Muscle of leg (tissue), 11 donors: Measurements from ENCODE around the gene CHN1. TPM values are rescaled to one million over a fixed set of nuclear protein-coding genes. Genes with fewer than 3 reads are reported as not detected.

Experiments
- DNase-seq: peaks from one replicate; pipeline ENCODE4 v3.0.0; 2013
- H3K27ac ChIP-seq: one replicate; pipeline ENCODE4 v1.5.1; 2013; ENCODE audit warnings: mild to moderate bottlenecking, low read length, control low read depth
- H3K27me3 ChIP-seq: one replicate; pipeline ENCODE4 v1.6.1; 2013; ENCODE audit warnings: low read length; ENCODE audit not compliant: control insufficient read depth, insufficient read depth
- H3K36me3 ChIP-seq: one replicate; pipeline ENCODE4 v1.6.1; 2013; ENCODE audit warnings: low read length; ENCODE audit not compliant: control insufficient read depth, insufficient read depth
- H3K4me1 ChIP-seq: one replicate; pipeline ENCODE4 v1.6.1; 2013; ENCODE audit warnings: low read length; ENCODE audit not compliant: control insufficient read depth, insufficient read depth
- H3K4me3 ChIP-seq: one replicate; pipeline ENCODE4 v1.5.1; 2013; ENCODE audit warnings: low read length, control low read depth
- H3K9me3 ChIP-seq: replicated peaks from 2 replicates; pipeline ENCODE4 v1.6.1; 2013; ENCODE audit warnings: low read depth, low read length; ENCODE audit not compliant: control insufficient read depth
- WGBS: methylation state at CpG from one replicate; pipeline ENCODE4 v1.1.5; 2013; ENCODE audit warnings: missing lambda C conversion rate; ENCODE audit not compliant: insufficient coverage; 5-methylcytosine and 5-hydroxymethylcytosine counted together
- polyA plus RNA-seq, 8 donors: library from polyadenylated mRNA; unstranded; fragments of 120-200 nt; gene quantifications; one replicate each; pipeline versions ENCODE4 v1.2.1 to v1.2.3, GENCODE V29; 2013; ENCODE audit warnings: inconsistent platforms in 1 of 8, low replicate concordance in 1 of 8; ENCODE audit not compliant: insufficient read length in 8 of 8, insufficient read depth in 1 of 8
- total RNA-seq: library from RNA; stranded (reverse); fragments of 120-200 nt; gene quantifications from one replicate; pipeline ENCODE4 v1.2.4, GENCODE V29; 2013

The CHN1 gene
- total and polyA plus RNA-seq, 9 donors, result 10.9 to 19.5 (median 12.2) TPM

- no peaks in the 10 kb centered on the region for H3K27me3 ChIP-seq
- H3K36me3 ChIP-seq, result no peaks in the 10 kb centered on the region
- H3K4me3 ChIP-seq, result no peak overlapping the region
- no peak overlapping the region for H3K27ac ChIP-seq
- H3K9me3 ChIP-seq, result no peaks in the 10 kb centered on the region
- H3K4me1 ChIP-seq, result peaks cover 26% of the 10 kb centered on the region
- 88% methylated on average over 5 of the region's 11 CpGs for WGBS
- no peak for DNase-seq
Measured at GRCh38 chr2:174781996-174782395, 223.2 kb downstream of the CHN1 start.

- H3K36me3 ChIP-seq, result no peaks in the 10 kb centered on the region
- H3K9me3 ChIP-seq, result no peaks in the 10 kb centered on the region
- no peak overlapping the region for H3K27ac ChIP-seq
- no peak overlapping the region for H3K4me3 ChIP-seq
- no peaks in the 10 kb centered on the region for H3K27me3 ChIP-seq
- WGBS, result 95% methylated on average over 6 of the region's 9 CpGs
- DNase-seq, result no peak
- H3K4me1 ChIP-seq, result peaks cover 26% of the 10 kb centered on the region
Measured at GRCh38 chr2:174781298-174781697, 223.9 kb downstream of the CHN1 start.

GRCh38 chr2:174780856-174781255, 224.3 kb downstream of the CHN1 start:
- Histone ChIP-seq H3K9me3 (no peaks in the 10 kb centered on the region), H3K4me3 (no peak overlapping the region), H3K4me1 (peaks cover 24% of the 10 kb centered on the region), H3K27me3 (no peaks in the 10 kb centered on the region), H3K27ac (no peak overlapping the region), H3K36me3 (no peaks in the 10 kb centered on the region)
- 93% methylated on average over 4 of the region's 7 CpGs for WGBS
- DNase-seq, result no peak

- Histone ChIP-seq H3K27ac (no peak overlapping the region), H3K4me3 (no peak overlapping the region), H3K27me3 (no peaks in the 10 kb centered on the region), H3K4me1 (peaks cover 21% of the 10 kb centered on the region), H3K36me3 (no peaks in the 10 kb centered on the region), H3K9me3 (no peaks in the 10 kb centered on the region)
- DNase-seq, result no peak
- WGBS, result 86% methylated on average over 3 of the region's 5 CpGs
Measured at GRCh38 chr2:174780191-174780840, 224.9 kb downstream of the CHN1 start.

DNA sequence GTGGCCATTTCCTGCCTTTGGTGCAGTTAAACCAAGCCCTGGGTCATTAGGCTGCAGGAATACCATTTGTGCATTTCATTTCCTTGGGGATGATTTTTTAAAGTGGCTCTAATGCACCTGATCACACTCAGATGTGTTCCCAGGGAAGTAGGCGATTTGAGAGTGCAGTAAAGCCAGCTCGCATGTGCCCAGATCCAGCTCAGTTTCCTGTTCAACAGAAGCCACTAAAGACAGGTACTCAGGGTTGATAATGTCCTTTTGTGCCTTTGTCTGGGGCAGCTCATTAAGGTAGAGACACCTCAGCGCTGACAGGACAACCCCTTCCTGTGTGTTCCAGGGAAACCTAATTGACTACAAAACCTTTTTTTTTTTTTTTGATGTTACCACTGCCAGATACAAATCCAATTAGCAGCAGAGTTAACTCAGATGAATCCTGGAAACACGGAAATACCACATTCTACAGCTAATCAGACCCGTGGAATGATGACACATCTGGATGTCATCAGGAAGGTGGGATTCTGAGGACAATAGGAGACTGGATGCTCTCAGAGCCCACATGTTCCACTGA, 225.7 kb downstream of the CHN1 start:
- no CpG with 5 or more reads among the region's 5 CpGs for WGBS
- H3K4me1 ChIP-seq, result peaks cover 21% of the 10 kb centered on the region
- no peak overlapping the region for H3K4me3 ChIP-seq
- peak overlapping the region; percentile 56 for H3K27ac ChIP-seq
- no peaks in the 10 kb centered on the region for H3K36me3 ChIP-seq
- H3K27me3 ChIP-seq, result no peaks in the 10 kb centered on the region
- no peaks in the 10 kb centered on the region for H3K9me3 ChIP-seq
- DNase-seq, result no peak

DNA sequence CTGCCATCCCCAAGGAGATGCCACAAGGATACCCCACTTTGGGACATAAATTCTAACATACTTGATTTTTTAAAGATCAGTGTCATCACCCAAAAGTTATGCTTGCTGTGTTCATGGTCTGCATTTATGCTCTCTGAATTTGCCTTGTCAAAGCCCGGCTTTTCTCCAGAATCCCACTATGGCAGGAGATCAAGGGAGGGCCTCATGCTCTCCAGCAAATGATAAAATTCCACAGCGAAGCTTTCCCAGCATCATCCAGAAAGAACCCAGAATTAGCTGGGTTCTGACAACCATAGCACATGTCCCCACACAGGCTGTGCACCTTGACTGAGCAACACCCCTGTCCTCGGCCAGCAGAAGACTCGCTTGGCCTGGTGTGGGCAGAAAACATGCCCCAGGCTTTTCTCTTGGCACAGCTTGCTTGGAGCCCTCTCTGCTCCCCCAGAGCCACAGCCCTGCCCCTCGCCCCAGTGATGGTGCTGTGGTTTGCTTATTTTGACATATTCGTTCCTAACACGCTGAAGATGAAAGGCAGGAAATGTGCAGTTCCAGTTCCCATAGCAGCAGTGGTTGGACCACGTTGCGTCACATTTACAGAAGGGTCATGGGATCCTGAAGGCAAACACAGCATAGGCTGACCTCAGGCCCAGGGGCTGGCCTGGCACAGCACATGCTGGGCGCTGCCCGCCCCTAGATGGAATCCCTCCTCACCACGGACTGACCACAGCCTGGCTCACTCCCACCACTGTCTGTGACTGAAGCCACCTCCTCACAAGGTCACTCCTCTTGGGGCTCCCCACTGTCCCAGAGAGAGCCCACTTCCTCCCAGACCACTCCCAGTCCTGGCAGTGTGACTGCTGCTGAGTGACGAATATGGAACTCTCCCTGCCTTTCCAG, 226.8 kb downstream of the CHN1 start:
- H3K4me1 ChIP-seq, result peaks cover 21% of the 10 kb centered on the region
- peak; percentile 69 for DNase-seq
- H3K36me3 ChIP-seq, result no peaks in the 10 kb centered on the region
- H3K9me3 ChIP-seq, result no peaks in the 10 kb centered on the region
- 66% methylated on average over 10 of the region's 13 CpGs for WGBS
- H3K27me3 ChIP-seq, result no peaks in the 10 kb centered on the region
- no peak overlapping the region for H3K4me3 ChIP-seq
- H3K27ac ChIP-seq, result peak overlapping the region; percentile 56

GRCh38 chr2:174777347-174778084, 227.7 kb downstream of the CHN1 start:
- no peak overlapping the region for H3K4me3 ChIP-seq
- peak; percentile 43 for DNase-seq

GRCh38 chr2:174776675-174777074, 228.5 kb downstream of the CHN1 start:
- peak; percentile 40 for DNase-seq
- Histone ChIP-seq H3K9me3 (no peaks in the 10 kb centered on the region), H3K4me1 (peaks cover 30% of the 10 kb centered on the region), H3K27me3 (no peaks in the 10 kb centered on the region), H3K36me3 (no peaks in the 10 kb centered on the region), H3K4me3 (no peak overlapping the region), H3K27ac (no peak overlapping the region)
- 0% methylated on average over 1 of the region's 3 CpGs for WGBS

More at GRCh38 chr2:174777347-174778084, 227.7 kb downstream of the CHN1 start:
- WGBS, result 50% methylated on average over 4 of the region's 5 CpGs
- peak overlapping the region; percentile 38 for H3K27ac ChIP-seq
- no peaks in the 10 kb centered on the region for H3K27me3 ChIP-seq
- no peaks in the 10 kb centered on the region for H3K36me3 ChIP-seq
- no peaks in the 10 kb centered on the region for H3K9me3 ChIP-seq
- H3K4me1 ChIP-seq, result peaks cover 24% of the 10 kb centered on the region

- no peaks in the 10 kb centered on the region for H3K27me3 ChIP-seq
- no peak for DNase-seq
- H3K36me3 ChIP-seq, result no peaks in the 10 kb centered on the region
- H3K4me1 ChIP-seq, result peaks cover 31% of the 10 kb centered on the region
- no peak overlapping the region for H3K4me3 ChIP-seq
- H3K9me3 ChIP-seq, result no peaks in the 10 kb centered on the region
- 35% methylated on average over 2 of the region's 6 CpGs for WGBS
- no peak overlapping the region for H3K27ac ChIP-seq
Measured at GRCh38 chr2:174776223-174776622, 229.0 kb downstream of the CHN1 start.
